ENCODE data around the gene MMP23B.
"Not testable (repeated sequence)": the region's sequence is repeated elsewhere in the genome, so short reads cannot be mapped to it uniquely, and the experiment has no call there.

MMP23B gene

DNA sequence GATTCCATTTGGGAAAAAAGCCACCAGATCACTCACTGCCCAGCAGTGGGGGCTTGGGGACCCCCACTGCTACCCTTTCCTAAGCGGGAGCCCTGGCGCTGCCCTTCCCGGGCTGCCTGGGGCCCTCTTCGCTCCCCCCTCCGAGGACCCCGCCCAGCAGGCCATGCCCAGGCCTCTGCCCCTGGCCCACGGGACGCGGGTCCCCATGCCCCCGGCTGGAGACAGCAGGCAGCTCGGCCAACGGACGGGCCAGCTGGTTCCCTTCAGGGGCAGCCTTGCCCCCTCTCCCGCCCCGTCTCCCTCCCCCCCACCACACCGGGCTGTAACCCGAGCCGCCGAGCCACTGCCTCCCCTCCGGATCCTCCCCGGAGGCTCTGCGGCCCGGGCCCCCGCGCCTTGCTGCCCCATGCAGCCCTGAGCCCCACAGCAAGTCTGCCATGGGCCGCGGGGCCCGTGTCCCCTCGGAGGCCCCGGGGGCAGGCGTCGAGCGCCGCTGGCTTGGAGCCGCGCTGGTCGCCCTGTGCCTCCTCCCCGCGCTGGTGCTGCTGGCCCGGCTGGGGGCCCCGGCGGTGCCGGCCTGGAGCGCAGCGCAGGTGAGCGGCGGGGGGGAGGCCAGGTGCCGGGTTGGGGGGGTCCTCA is at the start of gene MMP23B:
Gene MMP23B (plus strand): TSS at position 392 of the 639 bp plus-strand sequence. CDS start 46 bp downstream, at position 438.
- no peak for DNase-seq (ENCODE audit: low read depth in 3 of 3, low spot score in 1 of 3)

DNA sequence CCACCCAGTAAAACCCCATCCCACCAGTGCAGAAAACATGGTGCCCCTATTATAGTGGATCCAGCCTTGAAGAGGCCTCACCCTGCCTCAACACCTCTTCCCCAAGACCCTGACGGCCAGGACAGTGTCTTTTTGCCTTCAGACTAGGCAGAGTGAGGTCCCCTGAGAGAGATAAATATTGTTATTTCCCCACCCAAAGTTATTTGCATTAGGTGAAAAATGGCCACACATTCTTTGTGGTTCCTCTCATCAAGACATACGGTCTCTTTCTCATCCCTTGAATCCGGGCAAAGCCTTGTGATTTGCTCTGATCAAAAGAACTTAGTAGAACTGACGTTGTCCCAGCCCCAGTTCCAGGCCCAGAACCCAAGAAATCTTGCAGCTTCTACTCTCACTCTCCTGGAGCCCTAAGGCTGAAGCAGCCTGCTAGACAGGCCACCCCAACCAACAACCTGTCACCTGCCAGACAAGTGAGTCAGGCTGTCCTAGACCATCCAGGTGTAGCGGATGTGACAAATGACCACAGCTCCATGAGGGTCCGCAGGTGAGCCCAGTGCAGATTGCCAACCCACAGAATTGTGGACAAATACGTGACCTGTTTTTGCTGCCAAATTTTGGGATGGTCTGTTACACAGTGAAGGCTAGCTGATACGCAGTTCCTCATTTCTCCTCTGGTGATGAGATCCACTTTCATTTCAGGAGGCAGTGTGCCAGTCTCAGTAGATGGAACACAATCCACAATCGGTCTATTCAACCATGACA is 49.2 kb upstream of the MMP23B start:
- DNase-seq (ENCODE audit: low read depth in 3 of 3, low spot score in 1 of 3): no peak

DNA sequence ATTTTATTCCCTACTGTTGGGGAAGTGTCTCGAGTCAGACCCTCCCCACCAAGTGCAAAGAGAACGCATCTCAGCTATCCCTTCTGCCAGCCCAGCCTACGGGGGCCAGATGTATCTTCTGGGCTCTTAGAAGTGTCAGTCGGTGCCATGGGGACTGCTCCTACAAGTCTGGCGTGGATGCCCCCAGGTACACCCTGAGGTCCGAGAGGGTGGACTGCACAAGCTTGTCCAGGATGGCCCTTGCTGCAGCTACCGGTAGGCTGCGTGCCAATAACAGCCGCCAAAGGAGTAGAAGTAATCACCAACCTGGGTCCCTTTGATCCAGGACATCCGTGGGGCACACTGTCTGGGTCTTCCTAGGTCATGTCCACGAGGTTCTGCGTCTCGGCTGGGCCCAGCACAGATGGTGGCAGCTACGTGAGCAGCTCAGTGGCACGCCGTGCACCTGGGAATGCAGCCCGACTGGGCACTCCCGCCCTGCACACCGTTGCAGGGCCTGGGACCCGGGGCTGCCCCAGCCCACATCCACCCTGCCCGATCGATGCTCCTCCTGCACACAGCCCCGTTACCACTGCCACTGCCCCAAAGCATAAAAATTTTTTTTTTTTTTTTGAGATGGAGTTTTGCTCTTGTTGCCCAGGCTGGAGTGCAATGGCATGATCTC is 48.5 kb upstream of the MMP23B start:
- DNase-seq (ENCODE audit: low read depth in 3 of 3, low spot score in 1 of 3): no peak

DNA sequence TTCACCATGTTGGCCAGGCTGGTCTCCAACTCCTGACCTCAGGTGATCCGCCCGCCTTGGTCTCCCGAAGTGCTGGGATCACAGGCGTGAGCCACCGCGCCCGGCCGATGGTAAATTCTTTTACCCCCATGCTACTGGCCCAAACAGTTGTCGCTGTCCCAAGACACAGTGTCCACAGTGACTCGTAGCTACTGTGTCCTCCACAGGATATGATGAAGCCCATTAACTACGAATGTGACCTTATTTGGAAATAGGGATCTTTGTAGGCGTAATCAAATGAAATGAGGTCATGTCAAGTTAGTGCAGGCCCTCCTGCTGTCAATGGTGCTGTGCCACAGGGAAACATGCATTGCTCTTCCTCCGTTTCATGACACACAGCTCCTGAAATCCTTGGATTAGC is 40.5 kb upstream of the MMP23B start:
- DNase-seq (ENCODE audit: low read depth in 3 of 3, low spot score in 1 of 3): no peak

DNA sequence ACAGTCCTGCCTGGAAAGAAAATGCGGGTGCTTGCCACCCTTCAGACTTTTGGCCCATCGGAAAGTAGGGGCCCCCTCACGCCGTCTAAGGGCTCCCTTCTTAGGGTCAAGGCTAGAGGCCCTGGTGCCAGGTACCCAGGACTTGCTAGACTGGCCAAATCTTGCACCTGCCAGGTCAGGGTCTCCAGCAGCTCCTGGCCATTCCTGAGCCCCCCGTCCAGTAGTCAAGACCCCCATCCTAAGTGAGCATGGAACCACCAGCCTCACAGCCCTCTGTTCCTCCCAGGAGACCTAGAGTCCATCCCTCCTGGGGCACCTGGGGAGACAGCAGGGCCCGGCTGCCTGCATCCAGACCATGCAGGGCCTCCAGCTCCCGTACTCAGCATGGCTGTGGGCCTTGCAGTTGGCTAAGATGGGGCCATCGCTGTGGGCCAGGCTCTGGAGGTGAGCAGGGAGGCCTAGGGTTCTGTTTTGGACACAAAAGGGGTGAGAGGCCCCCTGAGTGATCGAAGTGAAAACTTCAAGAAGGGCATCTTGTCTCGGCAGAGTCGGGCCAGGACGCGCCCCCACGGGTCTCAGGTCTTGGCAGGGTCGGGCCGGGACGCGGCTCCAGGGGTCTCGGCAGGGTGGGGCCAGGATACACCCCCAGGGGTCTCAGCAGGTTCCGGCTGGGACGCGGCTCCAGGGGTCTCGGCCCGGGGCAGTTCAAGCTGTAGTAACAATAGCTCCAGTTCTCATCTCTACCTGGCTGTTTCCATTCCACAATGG is 38.0 kb upstream of the MMP23B start:
- no peak for DNase-seq (ENCODE audit: low read depth in 3 of 3, low spot score in 1 of 3)

DNA sequence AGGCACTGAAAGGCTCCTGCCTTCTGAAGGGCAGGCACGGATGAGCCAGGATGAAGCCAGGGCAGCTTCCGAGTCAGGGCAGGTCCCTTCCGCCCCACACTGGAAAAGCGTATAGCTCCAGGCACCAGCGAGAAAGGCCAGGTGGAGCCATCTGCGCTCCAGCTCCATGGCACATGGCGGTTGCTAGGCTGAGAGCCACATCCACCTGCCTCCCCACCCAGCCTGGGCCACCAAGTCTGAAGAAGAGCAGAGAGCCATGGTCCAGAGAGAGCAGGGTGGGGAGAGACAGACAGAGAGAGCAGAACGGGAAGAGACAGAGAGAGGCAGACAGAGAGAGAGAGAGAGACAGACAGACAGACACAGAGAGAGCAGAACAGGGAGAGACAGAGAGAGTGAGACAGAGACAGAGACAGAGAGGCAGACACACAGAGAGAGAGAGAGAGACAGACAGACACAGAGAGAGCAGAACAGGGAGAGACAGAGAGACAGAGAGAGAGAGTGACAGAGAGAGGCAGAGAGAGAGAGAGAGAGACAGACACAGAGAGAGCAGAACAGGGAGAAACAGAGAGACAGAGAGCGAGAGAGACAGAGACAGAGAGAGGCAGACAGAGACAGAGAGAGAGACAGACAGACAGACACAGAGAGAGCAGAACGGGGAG is 37.2 kb upstream of the MMP23B start:
- DNase-seq (ENCODE audit: low read depth in 3 of 3, low spot score in 1 of 3): no peak

DNA sequence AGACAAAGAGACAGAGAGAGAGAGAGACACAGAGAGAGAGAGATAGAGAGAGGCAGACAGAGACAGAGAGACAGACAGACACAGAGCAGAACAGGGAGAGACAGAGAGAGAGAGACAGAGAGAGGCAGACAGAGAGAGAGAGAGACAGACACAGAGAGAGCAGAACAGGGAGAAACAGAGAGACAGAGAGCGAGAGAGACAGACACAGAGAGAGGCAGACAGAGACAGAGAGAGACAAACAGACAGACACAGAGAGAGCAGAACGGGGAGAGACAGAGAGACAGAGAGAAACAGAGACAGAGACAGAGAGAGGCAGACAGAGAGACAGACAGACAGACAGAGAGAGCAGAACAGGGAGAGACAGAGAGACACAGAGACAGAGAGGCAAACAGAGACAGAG is 36.6 kb upstream of the MMP23B start:
- DNase-seq (ENCODE audit: low read depth in 3 of 3, low spot score in 1 of 3): not testable (repeated sequence)

DNA sequence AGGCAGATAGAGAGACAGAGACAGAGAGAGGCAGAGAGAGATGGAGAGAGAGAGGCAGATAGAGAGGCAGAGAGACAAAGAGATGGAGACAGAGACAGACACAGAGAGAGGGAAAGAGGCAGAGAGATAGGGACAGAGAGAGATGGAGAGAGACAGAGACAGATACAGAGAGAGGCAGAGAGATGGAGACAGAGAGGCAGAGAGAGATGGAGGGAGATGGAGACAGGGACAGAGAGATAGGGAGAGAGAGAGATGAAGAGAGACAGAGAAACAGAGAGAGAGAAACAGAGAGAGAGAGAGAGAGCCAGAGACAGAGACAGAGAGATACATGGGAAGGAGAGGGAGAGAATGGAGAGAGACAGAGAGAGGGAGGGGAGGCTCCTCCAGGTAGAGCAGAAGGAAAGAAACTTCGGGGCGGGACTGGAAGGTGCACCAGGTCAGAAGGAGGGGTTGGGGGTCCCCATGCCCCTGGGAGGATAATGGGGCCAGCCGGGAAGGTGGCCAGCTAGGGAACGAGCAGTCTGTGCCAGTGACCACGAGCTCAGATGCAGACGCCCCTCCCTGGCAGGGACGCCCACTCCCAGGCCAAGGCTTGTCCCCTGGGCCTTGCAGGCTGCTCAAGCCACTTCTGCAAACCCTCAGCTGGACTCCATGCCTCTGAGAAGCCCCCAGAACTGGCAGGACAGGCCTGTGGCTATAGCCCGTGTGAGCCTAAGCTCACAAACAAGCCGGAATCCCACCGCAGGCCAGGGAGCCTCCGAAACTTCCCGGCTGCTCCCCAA is 35.3 kb upstream of the MMP23B start:
- no peak for DNase-seq (ENCODE audit: low read depth in 3 of 3, low spot score in 1 of 3)

DNA sequence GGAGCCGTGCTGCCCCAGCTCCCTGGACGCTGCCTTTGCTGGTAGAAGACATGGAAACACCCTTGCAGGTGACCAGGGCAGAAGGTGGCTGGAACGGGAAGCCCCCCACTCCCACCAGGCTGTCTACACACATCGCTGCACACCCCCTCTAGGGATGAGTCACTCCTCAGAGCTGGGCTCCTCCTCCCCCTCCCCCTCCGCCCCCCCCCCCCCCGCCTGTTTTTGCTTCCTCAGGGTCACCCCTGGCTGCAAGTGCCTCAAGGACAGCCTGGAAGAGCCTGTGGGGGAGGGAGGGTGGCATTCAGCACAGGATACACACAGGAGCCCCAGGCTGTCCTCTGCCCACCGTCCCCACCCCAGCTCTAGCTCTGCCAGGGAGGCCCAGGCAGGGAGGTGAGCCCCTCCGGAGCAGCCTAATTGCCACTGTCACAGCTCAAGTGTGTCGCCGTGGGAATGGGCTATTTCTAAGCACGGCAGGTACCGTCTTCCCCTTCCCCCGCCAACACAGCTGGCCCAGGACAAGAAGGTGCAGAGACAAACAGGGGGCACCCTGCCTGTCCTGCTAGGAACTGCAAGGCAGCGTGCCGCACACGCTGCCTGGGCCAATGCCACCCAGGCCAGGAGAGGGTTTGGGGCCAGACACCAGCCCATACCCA is 34.6 kb upstream of the MMP23B start:
- no peak for DNase-seq (ENCODE audit: low read depth in 3 of 3, low spot score in 1 of 3)

DNA sequence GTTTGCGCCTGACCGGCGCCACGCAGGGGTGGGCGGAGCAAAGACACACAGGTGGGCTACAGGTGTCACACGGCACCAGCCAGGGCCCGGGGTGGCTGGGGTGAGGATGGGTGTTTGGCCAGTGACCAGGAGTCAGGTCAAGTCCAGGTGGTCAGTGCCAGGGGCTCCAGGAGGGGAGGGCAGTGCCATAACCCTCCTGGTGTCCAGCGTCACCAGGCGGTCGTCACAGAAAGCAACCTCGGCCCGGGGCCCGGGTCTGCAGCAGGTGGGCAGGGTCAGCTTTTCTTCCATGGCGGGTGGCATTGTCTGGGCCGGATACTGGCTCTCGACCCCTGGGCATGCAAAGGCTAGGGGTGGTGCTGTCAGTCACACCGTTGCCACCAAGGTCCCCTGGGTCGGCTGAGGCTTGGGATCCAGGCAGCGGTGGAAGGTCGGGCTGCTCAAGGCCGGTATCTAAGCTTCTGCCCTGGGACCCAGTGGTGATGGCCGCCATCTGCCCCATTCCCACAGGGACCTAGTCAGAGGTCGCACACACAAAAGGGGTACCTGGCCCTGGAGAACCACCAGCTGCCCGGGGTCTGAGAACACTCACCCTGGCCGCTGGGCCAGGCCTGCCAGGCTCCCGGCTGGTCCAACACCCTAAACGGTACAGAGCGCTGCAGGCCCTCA is 33.8 kb upstream of the MMP23B start:
- no peak for DNase-seq (ENCODE audit: low read depth in 3 of 3, low spot score in 1 of 3)

DNA sequence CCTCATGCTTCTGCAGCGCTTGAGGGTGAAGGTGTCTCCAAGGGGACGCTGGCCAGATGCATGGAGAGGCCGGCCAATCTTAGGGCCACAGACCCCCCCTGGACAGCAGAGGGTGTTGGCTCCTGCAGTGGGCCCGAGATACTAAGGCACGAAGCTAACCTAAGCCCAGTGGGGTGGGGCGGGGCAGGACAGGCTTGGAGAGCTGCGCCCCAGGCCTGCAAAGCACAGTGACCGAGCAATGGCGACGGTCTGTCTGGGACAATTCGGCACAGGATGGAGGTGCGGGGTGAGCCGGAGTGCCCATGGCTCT is 33.3 kb upstream of the MMP23B start:
- no peak for DNase-seq (ENCODE audit: low read depth in 3 of 3, low spot score in 1 of 3)

DNA sequence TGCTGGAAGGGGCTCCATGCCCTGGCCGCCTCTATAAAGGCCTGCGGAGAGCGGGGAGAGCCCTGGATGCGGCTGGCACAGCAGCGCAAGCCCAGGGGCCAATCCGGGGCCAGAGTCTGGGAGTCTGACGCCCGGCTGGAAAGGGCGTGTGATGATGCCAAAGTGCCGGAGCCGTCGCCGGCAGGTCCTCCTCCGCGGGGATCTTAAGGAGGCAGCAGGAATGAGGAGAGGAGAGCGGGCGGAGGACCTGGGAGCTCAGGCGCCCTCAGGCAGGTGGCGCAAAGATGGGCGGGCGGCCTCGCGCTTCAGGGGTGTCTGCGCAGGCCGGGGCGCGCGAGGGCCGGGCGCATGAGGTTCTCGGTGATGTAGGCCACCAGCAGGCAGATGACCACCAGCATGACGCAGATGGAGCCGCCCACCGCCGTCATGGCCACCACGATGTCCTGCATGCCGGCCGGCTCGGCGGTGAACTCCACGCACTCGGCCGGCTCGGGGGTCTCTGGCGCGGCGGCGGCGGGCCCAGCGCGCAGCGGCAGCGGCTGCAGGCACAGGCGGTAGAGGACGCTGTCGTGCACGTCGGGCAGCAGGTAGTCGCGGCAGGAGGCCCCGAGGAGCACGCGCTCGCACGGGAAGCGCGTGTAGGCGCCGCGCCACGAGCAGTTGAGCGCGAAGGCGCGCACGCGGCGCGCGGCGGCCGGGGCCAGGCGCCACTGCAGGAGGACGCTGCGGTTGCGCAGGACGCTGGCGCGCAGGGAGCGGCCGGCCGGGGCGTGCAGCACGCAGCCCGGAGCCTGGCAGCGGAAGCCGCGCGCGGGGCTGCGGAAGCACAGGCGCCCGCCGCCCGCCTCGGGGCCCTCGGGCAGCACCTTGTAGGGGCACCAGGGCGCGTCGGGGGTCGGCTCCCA is 32.7 kb upstream of the MMP23B start:
- no peak for DNase-seq (ENCODE audit: low read depth in 3 of 3, low spot score in 1 of 3)

DNA sequence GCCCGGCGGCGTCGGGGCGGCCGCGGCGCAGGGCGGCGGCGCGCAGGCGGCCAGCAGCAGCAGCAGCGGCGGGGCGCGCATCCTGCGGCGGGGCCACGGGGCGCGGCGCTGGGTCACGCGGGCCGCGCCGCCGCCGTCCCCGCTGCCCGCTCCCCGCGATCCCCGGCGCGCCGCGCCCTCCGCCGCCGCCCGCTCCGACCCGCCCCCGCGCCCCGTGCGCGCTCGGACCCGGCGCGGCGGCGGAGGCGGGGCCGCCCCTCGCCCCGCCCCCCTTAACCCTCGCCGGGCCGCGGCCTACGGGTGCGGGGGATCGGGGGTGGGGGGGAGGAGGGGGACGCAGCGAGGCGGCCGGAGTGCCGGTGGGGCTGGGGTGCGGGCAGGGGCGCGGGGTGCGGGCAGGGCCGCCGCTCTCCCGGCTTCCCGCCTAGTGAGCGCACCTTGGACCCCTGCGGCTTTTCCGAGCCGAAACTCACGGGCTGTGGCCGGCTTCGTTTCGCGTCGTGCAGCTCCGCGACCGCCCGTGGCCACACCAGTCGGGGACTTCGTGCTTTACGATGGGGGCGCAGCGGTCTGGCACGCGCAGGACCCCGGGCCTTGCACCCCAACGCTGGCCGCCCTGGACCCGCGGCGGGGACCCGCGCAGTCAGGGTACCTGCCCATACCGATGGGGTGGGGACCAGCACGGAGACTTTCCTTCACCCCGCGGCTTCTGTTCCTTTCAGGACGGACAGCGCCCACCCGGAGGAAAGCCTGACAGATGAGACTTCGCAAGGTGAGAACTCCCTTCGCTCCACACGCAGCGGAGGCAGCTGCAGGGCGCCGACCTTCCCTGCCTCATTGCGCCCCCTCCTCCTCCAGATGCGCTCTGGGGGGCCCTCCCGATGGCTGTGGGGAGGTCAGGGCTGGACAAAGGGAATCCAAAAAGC is 31.8 kb upstream of the MMP23B start, which contains the start of gene FNDC10:
Gene FNDC10 (minus strand): TSS at position 201 of the 926 bp plus-strand sequence. CDS start 120 bp downstream, at position 81.
- no peak for DNase-seq (ENCODE audit: low read depth in 3 of 3, low spot score in 1 of 3)

DNA sequence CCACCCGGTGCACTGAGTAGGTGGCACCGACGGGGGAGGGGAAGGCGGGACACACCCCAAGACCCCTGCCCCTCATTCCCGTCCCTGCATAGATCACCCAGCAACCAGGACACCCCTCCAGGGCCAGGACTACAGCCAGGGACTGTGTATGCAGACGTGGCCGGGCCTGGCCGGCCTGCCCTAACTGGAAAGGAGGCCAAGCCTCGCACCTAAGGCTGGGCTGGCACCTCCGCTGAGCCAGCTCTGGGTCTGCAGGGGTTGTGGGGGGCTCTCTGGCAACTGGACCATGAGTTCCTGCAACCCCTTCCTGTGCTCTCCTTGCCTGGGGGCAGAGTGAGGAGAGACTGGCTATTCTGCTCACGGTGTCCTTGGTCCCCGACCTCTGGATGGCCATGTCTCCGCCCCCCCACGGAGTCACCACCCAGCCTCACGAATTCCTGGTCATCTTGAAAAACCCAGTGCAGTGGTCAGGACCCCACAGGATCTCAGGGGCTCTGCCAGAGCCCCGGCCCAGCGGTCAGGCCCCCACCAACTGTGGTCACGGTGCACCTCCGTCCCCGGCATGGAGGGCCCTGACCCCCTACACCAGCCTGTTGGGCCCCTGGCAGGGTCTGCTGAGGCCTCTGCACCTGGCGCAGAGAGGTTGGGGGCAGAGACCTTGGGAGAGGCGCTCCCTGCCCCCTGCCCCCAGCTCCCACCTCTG is 31.0 kb upstream of the MMP23B start:
- no peak for DNase-seq (ENCODE audit: low read depth in 3 of 3, low spot score in 1 of 3)

DNA sequence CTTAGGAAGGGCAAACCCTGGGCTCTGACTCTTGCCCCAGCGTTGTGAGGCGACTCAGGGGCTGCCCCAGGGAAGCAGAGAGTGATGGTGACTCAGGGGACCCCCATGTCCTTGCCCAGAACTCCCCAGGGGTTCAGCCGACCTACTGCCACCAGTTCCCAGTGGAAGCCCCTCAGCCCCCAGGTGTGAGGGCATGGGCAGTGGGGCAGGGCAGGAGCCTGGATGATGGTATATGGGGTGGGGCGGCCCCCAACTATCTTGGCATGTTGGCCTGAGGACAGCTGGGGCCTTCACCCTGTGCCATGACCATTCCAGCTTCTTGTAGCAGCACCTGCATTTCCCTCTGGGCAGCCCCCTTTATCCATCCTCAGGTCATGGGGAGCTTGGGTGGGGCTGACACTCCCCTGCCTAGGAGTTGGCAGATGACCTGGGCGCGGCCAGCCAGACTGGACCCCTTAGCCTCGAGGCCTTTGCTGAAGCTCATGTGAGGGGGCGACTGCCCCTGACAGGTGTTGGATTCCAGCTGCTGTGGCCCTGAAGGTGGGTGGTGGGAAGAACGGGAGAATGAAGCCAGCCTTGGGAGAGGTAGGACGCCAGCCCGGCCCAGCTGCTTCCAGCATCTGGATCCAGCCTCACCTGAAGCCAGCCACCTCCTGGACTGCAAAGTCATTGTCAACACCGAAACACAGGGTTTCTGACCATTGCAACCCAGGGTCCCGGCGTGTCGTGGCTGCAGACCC is 30.2 kb upstream of the MMP23B start:
- no peak for DNase-seq (ENCODE audit: low read depth in 3 of 3, low spot score in 1 of 3)
